Spleen (tissue), 11 donors: Measurements from ENCODE around the gene FERMT2. TPM values are rescaled to one million over a fixed set of nuclear protein-coding genes. Genes with fewer than 3 reads are reported as not detected.

Experiments used
- DNase-seq: peaks from one replicate; pipeline ENCODE4 v3.0.0-alpha.2; 2020
- H3K27ac ChIP-seq, 8 donors: fragments of 200-600 bp; sonication (generic) in 7 of 8; 1 replicate in 4 of 8; 2 replicates in 4 of 8; pipeline versions ENCODE4 v1.5.0 to v1.8.0; 2016 to 2021; ENCODE audit warnings: inconsistent platforms in 4 of 8, mild to moderate bottlenecking in 4 of 8, moderate library complexity in 1 of 8
- H3K27me3 ChIP-seq, 7 donors: fragments of 200-600 bp; sonication (generic) in 6 of 7; replicated peaks in 1 of 7; 1 replicate in 4 of 7; 2 replicates in 3 of 7; pipeline versions ENCODE4 v1.5.0 to v1.8.0; 2016 to 2021; ENCODE audit warnings: inconsistent platforms in 3 of 7, mild to moderate bottlenecking in 1 of 7
- H3K36me3 ChIP-seq, 6 donors: fragments of 200-600 bp; sonication (generic) in 5 of 6; 1 replicate in 4 of 6; 2 replicates in 2 of 6; pipeline versions ENCODE4 v1.5.0 to v1.8.0; 2016 to 2021; ENCODE audit warnings: inconsistent platforms in 2 of 6
- H3K4me1 ChIP-seq, 6 donors: fragments of 200-600 bp; sonication (generic) in 5 of 6; 1 replicate in 3 of 6; 2 replicates in 3 of 6; pipeline versions ENCODE4 v1.5.0 to v1.8.0; 2016 to 2021; ENCODE audit warnings: inconsistent platforms in 3 of 6
- H3K4me3 ChIP-seq, 8 donors: fragments of 200-600 bp; sonication (generic) in 7 of 8; 1 replicate in 4 of 8; 2 replicates in 4 of 8; pipeline versions ENCODE4 v1.5.0 to v1.8.0; 2016 to 2021; ENCODE audit warnings: inconsistent platforms in 4 of 8, mild to moderate bottlenecking in 4 of 8, moderate library complexity in 2 of 8
- H3K9me3 ChIP-seq, 8 donors: fragments of 200-600 bp; sonication (generic) in 7 of 8; 1 replicate in 4 of 8; 2 replicates in 4 of 8; pipeline versions ENCODE4 v1.5.0 to v1.8.0; 2016 to 2021; ENCODE audit warnings: inconsistent platforms in 4 of 8
- CTCF ChIP-seq, 11 experiments: fragments of 200-600 bp in 7 of 11; fragments of 450-650 bp in 4 of 11; sonication (generic) in 4 of 11; IDR thresholded peaks in 8 of 11; conservative IDR thresholded peaks in 3 of 11; 1 replicate in 7 of 11; 2 replicates in 4 of 11; pipeline versions ENCODE4 v1.4.0 to v1.8.0; 2016 to 2021; ENCODE audit warnings: antibody characterized with exemption in 11 of 11, inconsistent platforms in 4 of 11, mild to moderate bottlenecking in 1 of 11
- POLR2A ChIP-seq, 3 donors: fragments of 450-650 bp; IDR thresholded peaks; one replicate each; pipeline ENCODE4 v1.5.1; 2017; ENCODE audit warnings: antibody characterized with exemption in 3 of 3, mild to moderate bottlenecking in 1 of 3
- POLR2AphosphoS5 ChIP-seq, 3 donors: sonication (generic); formaldehyde crosslinking; IDR thresholded peaks; one replicate each; pipeline ENCODE4 v1.5.1; 2017; ENCODE audit warnings: antibody characterized with exemption in 3 of 3
- whole genome bisulfite sequencing, 5 donors: extraction: QIAGEN DNeasy Blood & Tissue Kit in 3 of 5; methylation state at CpG; one replicate each; pipeline versions ENCODE4 v1.1.5 to v1.1.7; 2013 to 2018; 5-methylcytosine and 5-hydroxymethylcytosine counted together
- intact Hi-C: fragments of 100-400 bp; cut with DNase I; formaldehyde crosslinking; loops from one replicate; pipeline ENCODE4 v1.15.0; 2023; ENCODE audit warnings: low total_unique reads
- polyA plus RNA-seq, 3 donors: library from polyadenylated mRNA; stranded (reverse); fragments of 200-250 nt; gene quantifications; one replicate each; pipeline ENCODE4 v1.2.1, GENCODE V29; 2013
- total RNA-seq, 7 donors: library from RNA; depleted of rRNA in 3 of 7; stranded (reverse); fragments of >200 nt in 3 of 7; fragmentation: NEBNext Ultra II Directional in 4 of 7; extraction: Animal tissue kit (Norgen Biotek cat#: 25700) in 4 of 7; gene quantifications; one replicate each; pipeline versions ENCODE4 v1.1.0 to v1.2.1, GENCODE V29; 2016 to 2021
- donor health status: healthy with polysubstance abuse.
- donor health status: DM: no; HTN: no; CAD: no; lungs with moderate emphysema.
- donor health status: DM: no; HTN: no; CAD: no.
- donor health status: Bipolar disorder and iron deficiency.
- donor health status: healthy.
- donor health status: DM: no; HTN: no; CAD: no.
- donor health status: DM: yes; HTN: yes; CAD: no.

Gene FERMT2
- total and polyA plus RNA-seq, 10 donors = 10.5 to 94.5 (median 52.7) TPM

- DNase-seq = no peak
- H3K27me3 ChIP-seq = no peaks in the 10 kb centered on the region
- intact Hi-C loops = no loop called here
- WGBS, 5 donors = 88 to 93% (median 92%) methylated on average over 2 of the region's 2 CpGs
- TF ChIP-seq POLR2A (IDR thresholded peaks at IDR 0.05) = no peak
- TF ChIP-seq POLR2AphosphoS5 (IDR thresholded peaks at IDR 0.05) = no peak
- no peak for TF ChIP-seq CTCF (IDR thresholded peaks at IDR 0.05 in 8 of 11, conservative IDR thresholded peaks at IDR 0.05 in 3 of 11)
- no peak overlapping the region for H3K27ac ChIP-seq
- no peak overlapping the region for H3K4me3 ChIP-seq
- H3K9me3 ChIP-seq = no peaks in the 10 kb centered on the region
- no peaks in the 10 kb centered on the region for H3K4me1 ChIP-seq
- H3K36me3 ChIP-seq = peaks cover 0 to 56% (median 5%) of the 10 kb centered on the region in 6 donors
Measured at GRCh38 chr14:52861403-52861802, 89.4 kb downstream of the FERMT2 start.

- H3K4me1 ChIP-seq = no peaks in the 10 kb centered on the region
- H3K27me3 ChIP-seq = no peaks in the 10 kb centered on the region
- H3K36me3 ChIP-seq = peaks cover 0 to 61% (median 5%) of the 10 kb centered on the region in 6 donors
- TF ChIP-seq CTCF (IDR thresholded peaks at IDR 0.05 in 8 of 11, conservative IDR thresholded peaks at IDR 0.05 in 3 of 11) (no peak), POLR2A (IDR thresholded peaks at IDR 0.05) (no peak), POLR2AphosphoS5 (IDR thresholded peaks at IDR 0.05) (no peak)
- intact Hi-C loops = no loop called here
- no peak overlapping the region for H3K4me3 ChIP-seq
- H3K27ac ChIP-seq = no peak overlapping the region
- DNase-seq = no peak
- WGBS, 5 donors = 62 to 79% (median 74%) methylated on average over 3 of the region's 3 CpGs
- no peaks in the 10 kb centered on the region for H3K9me3 ChIP-seq
Measured at GRCh38 chr14:52860910-52861309, 89.9 kb downstream of the FERMT2 start.

GRCh38 chr14:52860209-52860608, 90.6 kb downstream of the FERMT2 start:
- intact Hi-C loops = no loop called here
- DNase-seq = no peak
- TF ChIP-seq CTCF (IDR thresholded peaks at IDR 0.05 in 8 of 11, conservative IDR thresholded peaks at IDR 0.05 in 3 of 11) = no peak
- TF ChIP-seq POLR2A (IDR thresholded peaks at IDR 0.05) = no peak
- no peak for TF ChIP-seq POLR2AphosphoS5 (IDR thresholded peaks at IDR 0.05)
- H3K4me3 ChIP-seq = no peak overlapping the region
- H3K4me1 ChIP-seq = no peaks in the 10 kb centered on the region
- H3K27ac ChIP-seq = no peak overlapping the region
- no peaks in the 10 kb centered on the region for H3K9me3 ChIP-seq
- 95 to 99% (median 98%) methylated on average over 3 of the region's 3 CpGs for WGBS, 5 donors
- H3K27me3 ChIP-seq = no peaks in the 10 kb centered on the region
- H3K36me3 ChIP-seq = peaks cover 0 to 60% (median 5%) of the 10 kb centered on the region in 6 donors

- Histone ChIP-seq H3K9me3 (no peaks in the 10 kb centered on the region), H3K4me3 (no peak overlapping the region), H3K4me1 (peaks cover 0 to 15% (median 5%) of the 10 kb centered on the region in 6 donors), H3K36me3 (peaks cover 0 to 37% (median 5%) of the 10 kb centered on the region in 6 donors), H3K27me3 (no peaks in the 10 kb centered on the region), H3K27ac (no peak overlapping the region)
- DNase-seq = no peak
- 93 to 97% (median 95%) methylated on average over 4 of the region's 4 CpGs for WGBS, 5 donors
- intact Hi-C loops = no loop called here
- TF ChIP-seq CTCF (IDR thresholded peaks at IDR 0.05 in 8 of 11, conservative IDR thresholded peaks at IDR 0.05 in 3 of 11) = no peak
- TF ChIP-seq POLR2A (IDR thresholded peaks at IDR 0.05) = no peak
- no peak for TF ChIP-seq POLR2AphosphoS5 (IDR thresholded peaks at IDR 0.05)
Measured at GRCh38 chr14:52856139-52856538, 94.7 kb downstream of the FERMT2 start.
